ENCODE results near the gene HERC2. TPM values are rescaled to one million over a fixed set of nuclear protein-coding genes. Genes with fewer than 3 reads are reported as not detected.
"Not testable (repeated sequence)": the region's sequence is repeated elsewhere in the genome, so short reads cannot be mapped to it uniquely, and the experiment has no call there.

The HERC2 gene
- total RNA-seq, 2 experiments from 2014 or later: 30.2 to 33.7 TPM

DNA sequence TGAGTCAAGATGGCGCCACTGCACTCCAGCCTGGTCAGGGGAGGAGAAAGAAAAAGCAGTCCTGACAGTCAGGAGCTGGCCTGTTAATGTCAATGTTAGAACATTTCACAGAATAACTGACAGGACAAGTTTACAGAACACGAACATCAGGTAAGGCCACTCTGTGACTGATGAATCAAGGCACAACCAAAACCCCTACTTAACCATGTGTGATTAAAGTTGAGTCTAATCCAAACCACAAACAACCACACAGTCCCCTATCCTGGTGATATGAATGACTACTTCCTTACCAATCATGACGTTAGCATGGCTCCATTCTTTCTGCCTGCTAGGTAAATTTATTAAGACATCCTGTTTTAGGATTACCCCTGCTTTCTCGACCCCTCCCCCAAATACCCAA lies 124.3 kb downstream of the HERC2 start:
- H3K27me3 Mint-ChIP-seq, H3K4me3 Mint-ChIP-seq, POLR2A ChIA-PET, H3K27ac Mint-ChIP-seq, CTCF ChIA-PET, DNase-seq, H3K4me1 Mint-ChIP-seq, H3K9me3 Mint-ChIP-seq: not testable (repeated sequence)
- peaks cover 32% of the 10 kb centered on the region for H3K36me3 Mint-ChIP-seq (ENCODE audit: low read depth)

DNA sequence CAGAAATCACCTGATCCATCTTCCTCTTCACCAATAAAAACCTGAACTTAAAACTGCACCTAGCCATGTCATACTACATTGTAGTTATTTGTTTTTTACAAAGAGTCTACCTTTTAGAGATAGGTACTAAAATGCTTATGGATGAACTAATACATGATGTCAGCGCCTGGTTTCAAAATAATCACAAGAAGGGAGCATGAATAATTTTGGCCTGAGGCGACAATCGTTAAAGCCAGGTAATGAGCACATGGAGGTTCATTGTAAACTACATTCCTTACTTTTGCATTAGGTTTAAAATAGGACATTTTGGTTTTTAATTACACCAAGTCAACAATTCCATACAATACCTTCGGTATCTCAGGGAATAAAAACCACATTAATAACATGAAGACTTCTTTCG lies 125.4 kb downstream of the HERC2 start:
- DNase-seq, H3K9me3 Mint-ChIP-seq, H3K4me3 Mint-ChIP-seq, H3K27ac Mint-ChIP-seq, H3K27me3 Mint-ChIP-seq, POLR2A ChIA-PET, H3K4me1 Mint-ChIP-seq, CTCF ChIA-PET: not testable (repeated sequence)
- peaks cover 37% of the 10 kb centered on the region for H3K36me3 Mint-ChIP-seq (ENCODE audit: low read depth)

DNA sequence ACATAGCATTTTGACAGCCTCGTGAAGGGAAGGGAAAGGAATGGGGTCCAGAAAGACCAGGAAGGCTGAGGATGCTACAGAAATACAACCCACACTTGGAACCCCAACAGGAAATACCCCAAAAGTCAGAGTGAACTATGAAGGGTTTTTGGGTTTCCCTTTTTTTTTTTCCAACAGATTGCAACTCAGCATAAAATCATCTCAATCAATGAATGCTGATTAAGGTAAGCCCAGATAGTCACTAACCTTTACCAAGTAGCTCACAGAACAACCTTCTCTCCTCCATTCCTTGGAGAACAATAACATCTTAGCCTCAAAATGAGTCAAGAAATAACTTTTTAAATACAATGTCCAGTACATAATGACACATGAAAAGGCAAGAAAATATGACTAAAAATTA lies 129.2 kb downstream of the HERC2 start:
- Mint-ChIP-seq H3K36me3 (ENCODE audit: low read depth) (peaks cover 33% of the 10 kb centered on the region), H3K4me1 (peaks cover 13% of the 10 kb centered on the region), H3K9me3 (no peaks in the 10 kb centered on the region), H3K27ac (no peak overlapping the region), H3K27me3 (no peaks in the 10 kb centered on the region), H3K4me3 (no peak overlapping the region)
- DNase-seq: no peak
- ChIA-PET POLR2A (no interaction called here), CTCF (no interaction called here)

DNA sequence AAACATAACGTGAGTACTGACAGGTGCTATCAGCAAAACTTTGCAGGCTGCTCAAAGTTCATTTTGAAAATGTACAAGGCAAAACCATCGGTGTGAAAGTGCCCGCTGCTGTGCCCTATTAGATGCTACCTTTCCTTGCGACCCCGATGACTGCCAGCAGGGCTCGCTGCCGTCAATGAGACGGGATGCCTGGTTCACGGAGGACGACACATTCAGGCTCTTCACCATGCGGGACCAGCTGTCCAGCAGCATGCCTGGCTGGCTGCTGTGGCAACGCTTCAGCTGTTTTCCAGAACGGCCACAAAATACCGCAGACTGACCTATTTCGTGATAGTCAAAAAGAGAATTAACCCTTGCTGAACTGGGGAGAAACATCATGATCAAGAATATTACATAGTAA lies 130.1 kb downstream of the HERC2 start:
- no peaks in the 10 kb centered on the region for H3K9me3 Mint-ChIP-seq
- H3K27ac Mint-ChIP-seq: no peak overlapping the region
- DNase-seq: no peak
- H3K36me3 Mint-ChIP-seq (ENCODE audit: low read depth): peaks cover 33% of the 10 kb centered on the region
- POLR2A ChIA-PET: no interaction called here
- H3K4me3 Mint-ChIP-seq: no peak overlapping the region
- H3K4me1 Mint-ChIP-seq: peaks cover 13% of the 10 kb centered on the region
- H3K27me3 Mint-ChIP-seq: no peaks in the 10 kb centered on the region
- CTCF ChIA-PET: no interaction called here

DNA sequence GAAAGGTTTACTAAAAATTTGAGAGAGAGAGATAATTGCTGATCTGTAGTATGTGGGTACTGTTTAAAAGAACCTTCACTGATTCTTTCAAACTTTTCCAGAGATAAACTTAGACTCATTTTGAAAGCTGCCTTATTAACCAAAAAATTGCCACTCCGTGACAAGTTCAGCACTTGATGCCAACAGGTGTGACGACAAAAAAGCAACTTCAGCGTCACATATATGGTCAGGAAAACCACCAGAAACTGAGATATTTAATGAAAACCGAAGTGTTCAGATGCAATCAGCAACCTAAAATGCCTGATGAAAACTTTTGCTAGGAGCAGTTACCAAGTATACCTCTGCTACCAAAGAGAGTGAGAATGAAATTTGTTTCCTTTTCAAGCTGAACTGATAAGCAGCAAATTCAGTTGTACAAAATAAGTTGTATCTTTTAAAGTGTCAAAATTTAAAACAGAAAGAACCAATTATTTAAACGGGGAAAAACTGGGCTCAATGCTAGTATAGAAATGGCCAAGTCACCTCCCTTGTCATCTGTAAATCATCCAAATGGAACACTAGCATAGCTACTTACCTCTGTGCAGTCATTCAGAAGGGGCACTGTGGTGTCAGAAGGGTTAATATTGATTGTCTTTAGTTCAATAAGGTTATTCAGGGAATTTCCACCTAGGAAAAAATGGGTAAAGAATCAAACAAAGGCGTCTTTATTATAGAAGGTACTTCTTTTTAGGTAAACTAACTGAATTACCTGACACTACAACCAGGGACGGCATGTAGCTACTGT lies 131.4 kb downstream of the HERC2 start:
- CTCF ChIA-PET: interaction anchor here (0.6 kb wide), 1 partner anchor 9 kb away, joined by 3 read pairs; no protein-coding TSS in a partner anchor
- Mint-ChIP-seq H3K4me3 (no peak overlapping the region), H3K36me3 (ENCODE audit: low read depth) (peaks cover 26% of the 10 kb centered on the region), H3K27ac (no peak overlapping the region), H3K27me3 (no peaks in the 10 kb centered on the region), H3K9me3 (no peaks in the 10 kb centered on the region), H3K4me1 (peaks cover 13% of the 10 kb centered on the region)
- DNase-seq: no peak
- POLR2A ChIA-PET: no interaction called here

DNA sequence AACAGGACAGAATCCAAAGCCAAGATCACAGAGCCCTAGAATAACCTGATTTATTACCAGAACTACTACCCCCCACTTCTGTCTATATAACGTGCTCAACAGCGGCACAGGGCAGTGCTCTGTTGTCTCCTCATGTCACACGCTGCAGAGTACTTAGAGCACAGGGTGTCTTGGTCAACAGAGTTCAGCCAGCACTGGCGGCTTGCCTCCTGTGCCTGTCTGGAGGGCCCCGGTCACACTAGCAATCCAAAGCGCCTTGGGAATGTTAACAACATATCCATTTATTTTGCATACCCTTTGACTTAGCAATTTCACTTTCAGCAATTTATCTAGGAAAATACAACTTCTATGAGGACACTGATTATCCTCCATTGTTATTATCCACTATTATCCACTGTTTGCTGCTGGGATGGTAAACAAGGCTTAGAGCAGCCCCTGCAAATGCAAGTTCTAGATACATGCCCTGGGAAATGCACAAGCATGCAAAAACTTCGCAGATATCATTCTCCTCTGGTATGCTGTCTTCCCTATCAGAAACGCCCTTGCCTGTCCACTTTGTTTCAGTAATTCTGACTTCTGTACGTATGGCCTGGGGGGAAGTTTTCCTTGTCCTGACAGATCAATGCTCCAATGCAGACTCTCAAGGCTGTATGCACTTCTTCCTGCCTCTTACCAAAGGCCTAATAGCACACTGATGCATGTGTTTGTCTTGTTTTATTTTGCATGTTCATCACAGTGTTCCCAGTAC lies 136.7 kb downstream of the HERC2 start:
- Mint-ChIP-seq H3K4me1 (peaks cover 1% of the 10 kb centered on the region), H3K27ac (no peak overlapping the region), H3K9me3 (no peaks in the 10 kb centered on the region), H3K27me3 (no peaks in the 10 kb centered on the region), H3K36me3 (ENCODE audit: low read depth) (peaks cover 8% of the 10 kb centered on the region), H3K4me3 (no peak overlapping the region)
- ChIA-PET CTCF (no interaction called here), POLR2A (no interaction called here)
- DNase-seq: no peak

DNA sequence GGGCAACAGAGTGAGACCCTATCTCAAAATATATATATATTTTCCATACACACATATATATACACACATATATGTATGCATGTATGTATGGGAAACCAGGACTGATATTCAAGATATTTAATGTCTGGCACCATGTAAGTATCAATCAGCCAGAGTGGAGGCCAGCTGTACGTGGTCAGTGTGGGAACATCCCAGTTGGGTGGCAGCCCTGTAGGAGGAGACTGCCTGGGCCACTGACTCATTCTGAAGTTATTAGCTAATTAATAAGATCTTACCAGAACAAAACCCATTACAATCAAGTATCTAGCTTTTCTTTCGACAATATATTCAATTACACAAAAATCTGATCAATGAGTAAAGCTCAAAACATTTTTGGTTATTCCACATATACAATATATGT lies 137.8 kb downstream of the HERC2 start:
- no peaks in the 10 kb centered on the region for H3K4me1 Mint-ChIP-seq
- no peak overlapping the region for H3K4me3 Mint-ChIP-seq
- ChIA-PET CTCF (interaction anchor here (2.5 kb wide), 1 partner anchor 58 kb away, joined by 8 read pairs; no protein-coding TSS in a partner anchor), POLR2A (no interaction called here)
- DNase-seq: no peak
- no peak overlapping the region for H3K27ac Mint-ChIP-seq
- no peaks in the 10 kb centered on the region for H3K27me3 Mint-ChIP-seq
- no peaks in the 10 kb centered on the region for H3K9me3 Mint-ChIP-seq
- H3K36me3 Mint-ChIP-seq (ENCODE audit: low read depth): peaks cover 7% of the 10 kb centered on the region

DNA sequence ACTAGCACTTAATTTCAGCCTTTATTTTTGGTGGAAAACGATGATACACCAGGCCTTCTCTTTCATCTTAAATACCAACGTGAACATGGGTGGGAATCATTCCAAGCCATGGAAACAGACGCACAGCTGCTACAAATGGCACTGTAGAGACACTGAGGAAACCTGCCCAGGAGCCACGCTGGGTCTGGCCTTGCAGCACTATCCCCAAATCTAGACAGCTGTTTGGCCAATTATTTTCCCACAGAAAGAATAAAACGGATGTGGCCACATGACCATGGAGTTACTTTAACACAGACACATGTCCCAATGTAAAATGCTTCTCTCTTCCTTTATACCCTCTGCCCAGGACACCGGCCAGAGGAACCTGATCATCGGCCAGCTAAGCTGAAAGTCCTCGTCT lies 139.2 kb downstream of the HERC2 start:
- no peaks in the 10 kb centered on the region for H3K27me3 Mint-ChIP-seq
- no peak overlapping the region for H3K4me3 Mint-ChIP-seq
- no peak overlapping the region for H3K27ac Mint-ChIP-seq
- peaks cover 7% of the 10 kb centered on the region for H3K36me3 Mint-ChIP-seq (ENCODE audit: low read depth)
- H3K4me1 Mint-ChIP-seq: no peaks in the 10 kb centered on the region
- ChIA-PET CTCF (interaction anchor here (2.5 kb wide), 1 partner anchor 57 kb away, joined by 8 read pairs; no protein-coding TSS in a partner anchor), POLR2A (no interaction called here)
- DNase-seq: no peak
- no peaks in the 10 kb centered on the region for H3K9me3 Mint-ChIP-seq

DNA sequence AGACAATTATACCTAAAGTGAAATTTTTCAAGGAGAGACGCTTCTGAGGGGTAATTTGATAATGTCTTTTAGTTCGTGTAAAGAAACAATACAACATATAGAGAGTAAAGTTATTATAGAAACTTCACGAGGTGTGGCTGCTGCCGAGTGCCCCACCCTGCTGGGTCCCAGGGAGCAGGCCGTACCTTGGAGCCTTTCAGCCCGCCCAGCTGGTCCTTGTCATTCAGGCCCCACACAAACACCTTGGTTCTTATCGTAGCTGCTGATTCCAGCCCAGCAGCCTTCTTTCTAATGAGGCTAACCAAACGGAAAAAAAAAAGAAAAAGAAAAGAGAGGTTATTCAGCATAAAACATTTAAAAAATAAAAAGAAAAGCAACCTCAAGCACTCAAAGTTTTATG lies 139.8 kb downstream of the HERC2 start:
- no peak for DNase-seq
- Mint-ChIP-seq H3K4me1 (no peaks in the 10 kb centered on the region), H3K36me3 (ENCODE audit: low read depth) (peaks cover 7% of the 10 kb centered on the region), H3K9me3 (no peaks in the 10 kb centered on the region), H3K27ac (no peak overlapping the region), H3K27me3 (no peaks in the 10 kb centered on the region), H3K4me3 (no peak overlapping the region)
- POLR2A ChIA-PET: no interaction called here
- CTCF ChIA-PET: interaction anchor here (2.5 kb wide), 1 partner anchor 56 kb away, joined by 8 read pairs; no protein-coding TSS in a partner anchor

DNA sequence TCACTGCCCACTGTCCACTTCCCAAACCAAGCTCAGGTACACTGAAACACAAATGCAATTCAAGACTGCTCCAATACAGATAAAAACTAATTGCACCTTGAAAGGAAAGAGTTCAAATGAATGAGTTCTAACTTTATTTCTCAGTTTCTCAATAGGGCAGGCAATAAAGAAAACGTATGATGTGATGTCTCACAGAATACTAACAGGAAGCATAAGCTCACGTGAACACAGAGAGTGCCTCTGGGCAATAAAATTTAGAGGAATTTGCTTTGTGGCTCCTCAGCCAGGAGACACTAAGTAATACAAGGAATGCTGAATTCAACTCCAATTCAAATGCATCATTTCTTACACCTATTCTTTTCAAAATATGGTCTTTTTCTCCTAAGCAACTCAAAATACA lies 140.6 kb downstream of the HERC2 start:
- H3K27ac Mint-ChIP-seq: no peak overlapping the region
- H3K4me3 Mint-ChIP-seq: no peak overlapping the region
- H3K4me1 Mint-ChIP-seq: no peaks in the 10 kb centered on the region
- POLR2A ChIA-PET: no interaction called here
- CTCF ChIA-PET: no interaction called here
- H3K9me3 Mint-ChIP-seq: no peaks in the 10 kb centered on the region
- peaks cover 5% of the 10 kb centered on the region for H3K36me3 Mint-ChIP-seq (ENCODE audit: low read depth)
- no peaks in the 10 kb centered on the region for H3K27me3 Mint-ChIP-seq
- DNase-seq: no peak

DNA sequence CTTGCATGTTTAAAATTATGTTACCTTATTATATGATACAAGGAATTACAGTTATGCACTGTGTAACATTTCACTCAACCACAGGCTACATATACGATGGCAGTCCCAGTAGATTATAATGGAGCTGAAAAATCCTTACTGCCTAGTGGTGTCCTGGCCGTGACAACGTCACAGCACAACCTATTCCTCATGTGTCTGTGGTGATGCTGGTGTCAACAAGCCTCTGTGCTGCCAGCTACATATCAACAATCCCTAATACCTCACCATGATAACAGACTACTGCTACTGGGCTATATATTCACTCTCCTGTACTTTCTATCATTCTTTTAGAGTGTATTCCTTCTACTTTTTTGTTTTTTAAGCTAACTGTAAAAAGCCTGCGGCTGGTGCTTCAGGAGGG lies 142.7 kb downstream of the HERC2 start:
- Mint-ChIP-seq H3K9me3 (no peaks in the 10 kb centered on the region), H3K4me3 (no peak overlapping the region), H3K27ac (no peak overlapping the region), H3K36me3 (ENCODE audit: low read depth) (peaks cover 9% of the 10 kb centered on the region), H3K4me1 (no peaks in the 10 kb centered on the region), H3K27me3 (no peaks in the 10 kb centered on the region)
- DNase-seq: no peak
- ChIA-PET CTCF (no interaction called here), POLR2A (no interaction called here)

DNA sequence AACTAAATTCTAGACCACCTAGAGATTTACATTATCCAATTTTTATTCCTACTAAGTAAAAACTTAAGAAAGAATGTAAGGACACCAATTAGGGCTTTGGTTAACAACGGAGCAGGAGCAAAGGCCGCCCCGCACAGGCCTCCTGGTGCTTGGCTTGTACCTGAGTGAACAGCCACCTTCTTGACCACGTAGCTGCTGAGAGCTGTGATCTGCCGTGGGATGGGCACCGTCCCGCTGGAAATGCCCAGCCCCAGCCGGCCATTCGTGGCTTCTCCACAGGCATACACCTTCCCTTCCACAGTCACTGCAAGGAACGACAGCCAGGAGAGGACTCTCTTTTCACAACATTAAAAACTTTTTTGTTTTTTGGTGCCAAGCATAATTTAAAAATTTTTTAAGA lies 143.3 kb downstream of the HERC2 start:
- POLR2A ChIA-PET: no interaction called here
- Mint-ChIP-seq H3K27me3 (no peaks in the 10 kb centered on the region), H3K36me3 (ENCODE audit: low read depth) (peaks cover 9% of the 10 kb centered on the region), H3K4me1 (no peaks in the 10 kb centered on the region), H3K9me3 (no peaks in the 10 kb centered on the region), H3K4me3 (no peak overlapping the region), H3K27ac (no peak overlapping the region)
- CTCF ChIA-PET: no interaction called here
- DNase-seq: no peak

DNA sequence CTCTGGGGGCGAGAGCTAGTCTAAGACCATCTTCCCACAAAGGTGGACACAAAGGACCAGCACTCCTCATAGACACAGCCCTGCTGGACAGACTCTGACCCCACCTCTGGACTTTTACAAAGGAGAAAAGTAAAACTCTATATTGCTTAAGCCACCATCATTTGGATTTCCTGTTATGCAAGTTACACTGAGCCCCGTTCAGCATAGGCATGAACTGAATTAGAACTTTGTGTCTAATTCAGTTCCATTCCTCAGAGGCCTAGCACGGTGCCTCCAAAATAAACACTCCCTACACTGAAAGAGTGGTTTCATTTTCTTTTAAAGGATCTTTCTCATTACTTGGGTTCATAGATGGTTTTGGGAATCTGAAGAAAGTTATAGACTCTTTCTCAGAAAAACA lies 143.7 kb downstream of the HERC2 start:
- Mint-ChIP-seq H3K9me3 (no peaks in the 10 kb centered on the region), H3K4me1 (no peaks in the 10 kb centered on the region), H3K27ac (no peak overlapping the region), H3K4me3 (no peak overlapping the region), H3K36me3 (ENCODE audit: low read depth) (peaks cover 12% of the 10 kb centered on the region), H3K27me3 (no peaks in the 10 kb centered on the region)
- DNase-seq: no peak
- POLR2A ChIA-PET: no interaction called here
- CTCF ChIA-PET: no interaction called here

DNA sequence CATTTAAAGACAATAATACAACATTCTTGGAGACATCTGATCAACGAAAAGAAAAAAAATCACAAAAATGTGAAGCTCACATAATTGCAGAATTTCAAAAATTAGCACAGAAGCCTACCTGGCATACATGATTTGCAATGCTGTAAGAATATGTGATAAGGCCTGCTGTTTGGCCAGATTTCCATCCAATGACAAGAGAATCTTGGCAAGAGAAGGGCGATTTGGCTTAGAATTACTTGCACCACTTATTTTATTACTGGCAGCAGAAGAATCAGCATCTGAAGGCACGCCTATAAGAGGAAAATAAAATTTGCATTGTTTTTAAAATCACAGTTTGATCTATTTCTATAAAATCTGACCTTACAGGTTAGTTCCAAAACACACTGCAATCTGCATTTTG lies 152.6 kb downstream of the HERC2 start:
- Mint-ChIP-seq H3K27ac (no peak overlapping the region), H3K27me3 (no peaks in the 10 kb centered on the region), H3K4me3 (no peak overlapping the region), H3K9me3 (no peaks in the 10 kb centered on the region), H3K36me3 (ENCODE audit: low read depth) (peaks cover 36% of the 10 kb centered on the region), H3K4me1 (no peaks in the 10 kb centered on the region)
- CTCF ChIA-PET: no interaction called here
- POLR2A ChIA-PET: no interaction called here
- DNase-seq: no peak
